ENCODE measurements around the gene SLC10A7.

Gene SLC10A7

GRCh38 chr4:146243141-146243882 lies 278.4 kb downstream of the SLC10A7 start:
- 75 to 81% methylated on average over 24 of the region's 24 CpGs for WGBS, 2 experiments
- Histone ChIP-seq H3K9me3 (ENCODE audit: control insufficient read depth, low read length) (no peaks in the 10 kb centered on the region), H3K36me3 (ENCODE audit: control insufficient read depth, insufficient read depth, low read length) (no peaks in the 10 kb centered on the region), H3K4me3 (ENCODE audit: insufficient read depth, low read depth, low read length) (no peak overlapping the region), H3K4me1 (ENCODE audit: control insufficient read depth, insufficient read depth, low read length) (no peaks in the 10 kb centered on the region), H3K27ac (ENCODE audit: insufficient read depth, low read depth, low read length, poor library complexity, severe bottlenecking) (no peak overlapping the region), H3K27me3 (ENCODE audit: control insufficient read depth, insufficient read depth, low read length, poor library complexity, severe bottlenecking) (no peaks in the 10 kb centered on the region)

GRCh38 chr4:146238107-146238506 lies 283.6 kb downstream of the SLC10A7 start:
- Histone ChIP-seq H3K4me3 (ENCODE audit: insufficient read depth, low read depth, low read length) (no peak overlapping the region), H3K4me1 (ENCODE audit: control insufficient read depth, insufficient read depth, low read length) (no peaks in the 10 kb centered on the region), H3K27ac (ENCODE audit: insufficient read depth, low read depth, low read length, poor library complexity, severe bottlenecking) (no peak overlapping the region), H3K36me3 (ENCODE audit: control insufficient read depth, insufficient read depth, low read length) (no peaks in the 10 kb centered on the region), H3K27me3 (ENCODE audit: control insufficient read depth, insufficient read depth, low read length, poor library complexity, severe bottlenecking) (no peaks in the 10 kb centered on the region), H3K9me3 (ENCODE audit: control insufficient read depth, low read length) (no peaks in the 10 kb centered on the region)
- 94 to 98% methylated on average over 3 of the region's 3 CpGs for WGBS, 2 experiments

- Histone ChIP-seq H3K27me3 (ENCODE audit: control insufficient read depth, insufficient read depth, low read length, poor library complexity, severe bottlenecking) (no peaks in the 10 kb centered on the region), H3K4me3 (ENCODE audit: insufficient read depth, low read depth, low read length) (no peak overlapping the region), H3K27ac (ENCODE audit: insufficient read depth, low read depth, low read length, poor library complexity, severe bottlenecking) (no peak overlapping the region), H3K36me3 (ENCODE audit: control insufficient read depth, insufficient read depth, low read length) (no peaks in the 10 kb centered on the region), H3K9me3 (ENCODE audit: control insufficient read depth, low read length) (no peaks in the 10 kb centered on the region), H3K4me1 (ENCODE audit: control insufficient read depth, insufficient read depth, low read length) (no peaks in the 10 kb centered on the region)
- 72 to 74% methylated on average over 6 of the region's 6 CpGs for WGBS, 2 experiments
These were observed 284.6 kb downstream of the SLC10A7 start for GRCh38 chr4:146237092-146237491.

- no peaks in the 10 kb centered on the region for H3K27me3 ChIP-seq (ENCODE audit: control insufficient read depth, insufficient read depth, low read length, poor library complexity, severe bottlenecking)
- WGBS, 2 experiments: 95 to 96% methylated on average over 4 to 5 of the region's 5 CpGs
- no peak overlapping the region for H3K4me3 ChIP-seq (ENCODE audit: insufficient read depth, low read depth, low read length)
- no peak overlapping the region for H3K27ac ChIP-seq (ENCODE audit: insufficient read depth, low read depth, low read length, poor library complexity, severe bottlenecking)
- H3K9me3 ChIP-seq (ENCODE audit: control insufficient read depth, low read length): no peaks in the 10 kb centered on the region
- H3K36me3 ChIP-seq (ENCODE audit: control insufficient read depth, insufficient read depth, low read length): no peaks in the 10 kb centered on the region
- no peaks in the 10 kb centered on the region for H3K4me1 ChIP-seq (ENCODE audit: control insufficient read depth, insufficient read depth, low read length)
These were observed 285.5 kb downstream of the SLC10A7 start for GRCh38 chr4:146236216-146236615.

GRCh38 chr4:146235654-146236177 lies 286.0 kb downstream of the SLC10A7 start:
- Histone ChIP-seq H3K4me3 (ENCODE audit: insufficient read depth, low read depth, low read length) (no peak overlapping the region), H3K4me1 (ENCODE audit: control insufficient read depth, insufficient read depth, low read length) (no peaks in the 10 kb centered on the region), H3K9me3 (ENCODE audit: control insufficient read depth, low read length) (no peaks in the 10 kb centered on the region), H3K27ac (ENCODE audit: insufficient read depth, low read depth, low read length, poor library complexity, severe bottlenecking) (no peak overlapping the region), H3K36me3 (ENCODE audit: control insufficient read depth, insufficient read depth, low read length) (no peaks in the 10 kb centered on the region), H3K27me3 (ENCODE audit: control insufficient read depth, insufficient read depth, low read length, poor library complexity, severe bottlenecking) (no peaks in the 10 kb centered on the region)
- WGBS, 2 experiments: 89 to 91% methylated on average over 8 of the region's 8 CpGs

GRCh38 chr4:146232131-146232722 lies 289.5 kb downstream of the SLC10A7 start:
- H3K4me1 ChIP-seq (ENCODE audit: control insufficient read depth, insufficient read depth, low read length): no peaks in the 10 kb centered on the region
- WGBS, 2 experiments: 89 to 100% methylated on average over 1 of the region's 1 CpG
- no peaks in the 10 kb centered on the region for H3K9me3 ChIP-seq (ENCODE audit: control insufficient read depth, low read length)
- H3K27ac ChIP-seq (ENCODE audit: insufficient read depth, low read depth, low read length, poor library complexity, severe bottlenecking): no peak overlapping the region
- no peak overlapping the region for H3K4me3 ChIP-seq (ENCODE audit: insufficient read depth, low read depth, low read length)
- H3K36me3 ChIP-seq (ENCODE audit: control insufficient read depth, insufficient read depth, low read length): no peaks in the 10 kb centered on the region
- H3K27me3 ChIP-seq (ENCODE audit: control insufficient read depth, insufficient read depth, low read length, poor library complexity, severe bottlenecking): no peaks in the 10 kb centered on the region

- Histone ChIP-seq H3K27me3 (ENCODE audit: control insufficient read depth, insufficient read depth, low read length, poor library complexity, severe bottlenecking) (no peaks in the 10 kb centered on the region), H3K9me3 (ENCODE audit: control insufficient read depth, low read length) (no peaks in the 10 kb centered on the region)
These were observed 292.3 kb downstream of the SLC10A7 start for GRCh38 chr4:146229406-146229805.

GRCh38 chr4:146224326-146224966 lies 297.3 kb downstream of the SLC10A7 start:
- no peaks in the 10 kb centered on the region for H3K4me1 ChIP-seq (ENCODE audit: control insufficient read depth, insufficient read depth, low read length)
- no peak overlapping the region for H3K4me3 ChIP-seq (ENCODE audit: insufficient read depth, low read depth, low read length)
- no peak overlapping the region for H3K27ac ChIP-seq (ENCODE audit: insufficient read depth, low read depth, low read length, poor library complexity, severe bottlenecking)
- no peaks in the 10 kb centered on the region for H3K9me3 ChIP-seq (ENCODE audit: control insufficient read depth, low read length)
- no peaks in the 10 kb centered on the region for H3K36me3 ChIP-seq (ENCODE audit: control insufficient read depth, insufficient read depth, low read length)
- 91 to 92% methylated on average over 8 of the region's 8 CpGs for WGBS, 2 experiments
- H3K27me3 ChIP-seq (ENCODE audit: control insufficient read depth, insufficient read depth, low read length, poor library complexity, severe bottlenecking): no peaks in the 10 kb centered on the region

More at GRCh38 chr4:146229406-146229805, 292.3 kb downstream of the SLC10A7 start:
- H3K4me3 ChIP-seq (ENCODE audit: insufficient read depth, low read depth, low read length): no peak overlapping the region
- H3K4me1 ChIP-seq (ENCODE audit: control insufficient read depth, insufficient read depth, low read length): no peaks in the 10 kb centered on the region
- H3K27ac ChIP-seq (ENCODE audit: insufficient read depth, low read depth, low read length, poor library complexity, severe bottlenecking): no peak overlapping the region
- no peaks in the 10 kb centered on the region for H3K36me3 ChIP-seq (ENCODE audit: control insufficient read depth, insufficient read depth, low read length)

GRCh38 chr4:146222313-146222712 lies 299.4 kb downstream of the SLC10A7 start:
- Histone ChIP-seq H3K27ac (ENCODE audit: insufficient read depth, low read depth, low read length, poor library complexity, severe bottlenecking) (no peak overlapping the region), H3K36me3 (ENCODE audit: control insufficient read depth, insufficient read depth, low read length) (no peaks in the 10 kb centered on the region), H3K4me1 (ENCODE audit: control insufficient read depth, insufficient read depth, low read length) (no peaks in the 10 kb centered on the region), H3K4me3 (ENCODE audit: insufficient read depth, low read depth, low read length) (no peak overlapping the region), H3K27me3 (ENCODE audit: control insufficient read depth, insufficient read depth, low read length, poor library complexity, severe bottlenecking) (no peaks in the 10 kb centered on the region), H3K9me3 (ENCODE audit: control insufficient read depth, low read length) (no peaks in the 10 kb centered on the region)
- WGBS, 2 experiments: 80 to 87% methylated on average over 8 of the region's 8 CpGs

- no peaks in the 10 kb centered on the region for H3K9me3 ChIP-seq (ENCODE audit: control insufficient read depth, low read length)
- H3K27ac ChIP-seq (ENCODE audit: insufficient read depth, low read depth, low read length, poor library complexity, severe bottlenecking): no peak within 1 kb of the TSS
- H3K4me3 ChIP-seq (ENCODE audit: insufficient read depth, low read depth, low read length): no peak within 1 kb of the TSS
- H3K36me3 ChIP-seq (ENCODE audit: control insufficient read depth, insufficient read depth, low read length): no peaks in the 10 kb centered on the region
- no peaks in the 10 kb centered on the region for H3K4me1 ChIP-seq (ENCODE audit: control insufficient read depth, insufficient read depth, low read length)
- no peaks in the 10 kb centered on the region for H3K27me3 ChIP-seq (ENCODE audit: control insufficient read depth, insufficient read depth, low read length, poor library complexity, severe bottlenecking)
- 92% methylated on average over 5 of the region's 5 CpGs for WGBS, 2 experiments
These were observed 307.5 kb downstream of the SLC10A7 start, which contains the start of gene REELD1 for GRCh38 chr4:146214238-146214637. Gene REELD1 (plus strand): TSS chr4:146214538. CDS start chr4:146216953, 2,415 bp downstream.
